SK-N-SH (cell line): ENCODE data around the gene JMJD1C. TPM values are rescaled to one million over a fixed set of nuclear protein-coding genes. Genes with fewer than 3 reads are reported as not detected.

Source experiments
- CTCF ChIA-PET: fragments of 300-600, 350-600 bp; formaldehyde crosslinking; extraction: SDS; loops from one replicate; lab custom pipeline; 2021; lab: Yijun Ruan, JAX
- POLR2A ChIA-PET: fragments of 350-600 bp; sonication (Branson Sonifier 250); formaldehyde crosslinking; extraction: SDS; loops from one replicate; lab custom pipeline; 2020; ENCODE audit warnings: antibody characterized with exemption, inconsistent platforms; lab: Yijun Ruan, JAX
- DNase-seq: peaks from one replicate; pipeline ENCODE4 v3.0.0; 2012
- H2AFZ ChIP-seq: fragments of 200-600 bp; sonication (generic); 2 replicates; pipeline ENCODE4 v1.8.1; 2016; ENCODE audit warnings: antibody characterized with exemption, mild to moderate bottlenecking, low read depth
- H3F3A ChIP-seq: fragments of 200-600 bp; sonication (generic); replicated peaks from 2 replicates; pipeline ENCODE3; 2016; ENCODE audit warnings: antibody characterized with exemption, mild to moderate bottlenecking; ENCODE audit not compliant: insufficient read depth
- H3K27ac ChIP-seq, 2 experiments: fragments of 200-500 bp in 1 of 2; fragments of 200-600 bp in 1 of 2; sonication (Bioruptor generic) in 1 of 2; sonication (generic), shearing (Covaris generic) in 1 of 2; 2 replicates each; pipeline versions ENCODE4 v1.5.1 to v1.6.1; 2014 to 2016; ENCODE audit warnings: low read depth in 2 of 2, inconsistent platforms in 1 of 2, low read length in 1 of 2, mild to moderate bottlenecking in 1 of 2, mixed read lengths in 1 of 2
- H3K27me3 ChIP-seq: fragments of 200-600 bp; sonication (generic), shearing (Covaris generic); 2 replicates; pipeline ENCODE4 v1.6.1; 2016; ENCODE audit warnings: mixed run types; ENCODE audit not compliant: insufficient read depth
- H3K36me3 ChIP-seq, 2 experiments: fragments of 200-500 bp in 1 of 2; fragments of 200-600 bp in 1 of 2; sonication (Bioruptor generic) in 1 of 2; sonication (generic) in 1 of 2; replicated peaks in 1 of 2; 2 replicates each; pipeline versions ENCODE3 to v1.5.1; 2014 to 2016; ENCODE audit warnings: low read length in 1 of 2, mild to moderate bottlenecking in 1 of 2; ENCODE audit not compliant: insufficient read depth in 2 of 2, control insufficient read depth in 1 of 2
- H3K4me1 ChIP-seq, 2 experiments: fragments of 200-500 bp in 1 of 2; fragments of 200-600 bp in 1 of 2; sonication (Bioruptor generic) in 1 of 2; sonication (generic), shearing (Covaris generic) in 1 of 2; 2 replicates each; pipeline versions ENCODE4 v1.5.1 to v1.6.1; 2014 to 2016; ENCODE audit warnings: low read depth in 1 of 2, low read length in 1 of 2, mixed run types in 1 of 2; ENCODE audit not compliant: insufficient read depth in 2 of 2, control insufficient read depth in 1 of 2
- H3K4me2 ChIP-seq: fragments of 200-600 bp; sonication (generic), shearing (Covaris generic); 2 replicates; pipeline ENCODE4 v1.6.1; 2017; ENCODE audit warnings: mixed run types
- H3K4me3 ChIP-seq, 2 experiments: fragments of 200-500 bp in 1 of 2; fragments of 200-600 bp in 1 of 2; sonication (Bioruptor generic) in 1 of 2; sonication (generic), shearing (Covaris generic) in 1 of 2; 2 replicates each; pipeline versions ENCODE4 v1.5.1 to v1.8.1; 2014 to 2016; ENCODE audit warnings: low read depth in 2 of 2, inconsistent platforms in 1 of 2, low read length in 1 of 2, mild to moderate bottlenecking in 1 of 2, mixed read lengths in 1 of 2, moderate library complexity in 1 of 2
- H3K79me2 ChIP-seq: fragments of 200-600 bp; sonication (generic); 2 replicates; pipeline ENCODE4 v1.8.1; 2017; ENCODE audit warnings: mild to moderate bottlenecking; ENCODE audit not compliant: insufficient read depth
- H3K9ac ChIP-seq: fragments of 200-600 bp; sonication (generic); 2 replicates; pipeline ENCODE4 v1.6.1; 2017; ENCODE audit warnings: mixed run types
- H3K9me2 ChIP-seq: fragments of 200-600 bp; sonication (generic); 2 replicates; pipeline ENCODE4 v1.6.1; 2017; ENCODE audit warnings: mixed run types
- H3K9me3 ChIP-seq: fragments of 200-600 bp; sonication (generic); 2 replicates; pipeline ENCODE4 v1.6.1; 2017; ENCODE audit warnings: mixed run types, mild to moderate bottlenecking, moderate library complexity
- H4K20me1 ChIP-seq: fragments of 200-600 bp; sonication (generic); 2 replicates; pipeline ENCODE4 v1.6.1; 2017; ENCODE audit warnings: mild to moderate bottlenecking, mixed run types; ENCODE audit not compliant: insufficient read depth
- FOSL2 ChIP-seq: IDR thresholded peaks from 2 replicates; pipeline ENCODE4 v1.4.0; 2012; ENCODE audit warnings: low read depth, mild to moderate bottlenecking, moderate library complexity, borderline replicate concordance
- FOXJ3 ChIP-seq: sonication (generic); formaldehyde crosslinking; IDR thresholded peaks from 2 replicates; pipeline ENCODE4 v1.5.1; 2020; ENCODE audit warnings: mild to moderate bottlenecking, missing genetic modification reagents
- IRF3 ChIP-seq: fragments of 150-350 bp; IDR thresholded peaks from 2 replicates; pipeline ENCODE4 v1.6.1; 2016; ENCODE audit warnings: mild to moderate bottlenecking, low read depth, low read length
- RAD21 ChIP-seq: IDR thresholded peaks from 2 replicates; pipeline ENCODE4 v1.6.1; 2012; ENCODE audit warnings: mild to moderate bottlenecking, low read length
- SMC3 ChIP-seq: IDR thresholded peaks from 2 replicates; pipeline ENCODE4 v1.6.1; 2012; ENCODE audit warnings: low read depth, low read length, improper control_type of control experiment
- TCF12 ChIP-seq: IDR thresholded peaks from 2 replicates; pipeline ENCODE4 v1.4.0; 2012
- ZBTB33 ChIP-seq: IDR thresholded peaks from 2 replicates; pipeline ENCODE4 v1.4.0; 2012; ENCODE audit warnings: low read depth, borderline replicate concordance
- WGBS: methylation state at CpG from one replicate; pipeline ENCODE4 v1.1.6; 2017; ENCODE audit warnings: low lambda C conversion rate; 5-methylcytosine and 5-hydroxymethylcytosine counted together
- polyA plus RNA-seq, 3 experiments: library from polyadenylated mRNA; depleted of rRNA; stranded (reverse); fragments of >200 nt; gene quantifications; 2 replicates each; pipeline ENCODE4 v1.2.3, GENCODE V29; 2012
- TF ChIP-seq, protein P1 (sequence below): IDR thresholded peaks from 2 replicates; pipeline ENCODE4 v1.4.0; 2012; ENCODE audit warnings: low read depth

Gene JMJD1C
- polyA plus RNA-seq, 1 of the 3 experiments (the other 2 are of a cell fraction): 11.7 TPM

DNA sequence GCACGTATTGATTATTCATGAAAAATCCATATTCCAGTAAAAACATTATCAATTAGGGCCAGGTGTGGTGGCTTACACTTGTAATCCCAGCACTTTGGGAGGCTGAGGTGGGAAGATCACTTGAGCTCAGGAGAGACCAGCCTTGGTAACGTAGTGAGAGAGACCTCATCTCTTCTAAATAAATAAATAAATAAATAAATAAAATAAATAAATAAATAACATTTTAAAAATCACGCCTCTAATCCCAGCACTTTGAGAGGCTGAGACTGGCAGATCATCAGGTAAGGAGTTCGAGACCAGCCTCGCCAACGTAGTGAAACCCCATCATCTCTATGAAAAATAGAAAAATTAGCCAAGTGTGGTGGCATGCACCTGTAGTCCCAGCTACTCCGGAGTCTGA is 300.5 kb downstream of the JMJD1C start:
- H2AFZ ChIP-seq: no peak overlapping the region
- H3K9me3 ChIP-seq: no peaks in the 10 kb centered on the region
- CTCF ChIA-PET: interaction anchor here (1.2 to 8.9 kb wide), 6 partner anchors 8 to 602 kb away, joined by 3 to 199 read pairs (median 42); no protein-coding TSS in a partner anchor
- peaks cover 0 to 5% of the 10 kb centered on the region in 2 experiments; a peak in 3 of 4 replicates for H3K4me1 ChIP-seq
- H3K27ac ChIP-seq: no peak overlapping the region
- H3K27me3 ChIP-seq: no peaks in the 10 kb centered on the region
- no peaks in the 10 kb centered on the region for H3K9me2 ChIP-seq
- H3K4me3 ChIP-seq: no peak overlapping the region
- no peak for DNase-seq
- POLR2A ChIA-PET: interaction anchor here (0.6 to 3.2 kb wide), 2 partner anchors 282 to 465 kb away, joined by 3 to 22 read pairs; no protein-coding TSS in a partner anchor
- peaks cover 2% of the 10 kb centered on the region; the same call in 1 of the 2 replicates for H4K20me1 ChIP-seq
- H3K79me2 ChIP-seq: no peaks in the 10 kb centered on the region
- H3K4me2 ChIP-seq: no peak overlapping the region
- H3K9ac ChIP-seq: no peak overlapping the region
- TF ChIP-seq ZBTB33 (no peak), RAD21 (no peak)
- 87% methylated on average over 7 of the region's 7 CpGs for WGBS
- H3F3A ChIP-seq: peaks cover 30% of the 10 kb centered on the region
- peaks cover 30 to 48% of the 10 kb centered on the region in 2 experiments for H3K36me3 ChIP-seq

DNA sequence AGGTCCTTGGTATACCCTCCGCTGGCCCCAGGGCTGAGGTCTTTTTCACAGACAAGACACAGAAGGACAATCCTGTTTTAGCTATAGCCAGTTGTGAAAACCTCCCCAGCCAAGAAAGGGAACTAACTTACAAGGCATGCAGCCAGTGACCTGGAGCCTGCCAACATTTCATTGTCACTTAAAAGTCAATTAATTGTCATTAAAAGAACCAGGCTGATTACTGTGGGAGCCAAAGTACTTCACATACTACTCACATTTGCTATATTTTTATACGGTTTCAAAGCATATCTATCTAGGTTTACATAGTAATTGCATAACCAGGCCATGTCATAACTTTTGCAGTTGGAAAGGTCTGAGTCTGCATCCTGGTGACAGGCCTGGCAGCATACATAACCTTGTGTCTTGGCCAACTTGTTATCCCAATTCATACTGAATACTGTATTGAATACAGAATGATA is 301.6 kb downstream of the JMJD1C start:
- POLR2A ChIA-PET: no interaction called here

GRCh38 chr10:63161592-63161991 is 304.2 kb downstream of the JMJD1C start:
- Histone ChIP-seq H3K9me3 (no peaks in the 10 kb centered on the region), H4K20me1 (peaks cover 14% of the 10 kb centered on the region), H2AFZ (no peak overlapping the region), H3K4me2 (no peak overlapping the region), H3K36me3 (peaks cover 4 to 21% of the 10 kb centered on the region in 2 experiments), H3K9ac (no peak overlapping the region), H3K27ac (no peak overlapping the region), H3K27me3 (no peaks in the 10 kb centered on the region), H3K9me2 (no peaks in the 10 kb centered on the region), H3F3A (peaks cover 20% of the 10 kb centered on the region), H3K4me3 (no peak overlapping the region), H3K79me2 (no peaks in the 10 kb centered on the region), H3K4me1 (no peaks in the 10 kb centered on the region)
- no peak for DNase-seq
- CTCF ChIA-PET: interaction anchor here (1.1 to 2.0 kb wide), 4 partner anchors 55 to 724 kb away, joined by 4 to 10 read pairs (median 4); no protein-coding TSS in a partner anchor
- POLR2A ChIA-PET: no interaction called here
- TF ChIP-seq FOSL2: no peak
- no peak for TF ChIP-seq FOXJ3
- TF ChIP-seq IRF3: no peak
- TF ChIP-seq, all 33 proteins: peak for 0
- WGBS: 96% methylated on average over 2 of the region's 2 CpGs

More for the DNA sequence above, 301.6 kb downstream of the JMJD1C start:
- no peak overlapping the region for H2AFZ ChIP-seq
- no peaks in the 10 kb centered on the region for H3K27me3 ChIP-seq
- H3K4me2 ChIP-seq: no peak overlapping the region
- TF ChIP-seq SMC3: no peak
- TF ChIP-seq, protein P1, sequence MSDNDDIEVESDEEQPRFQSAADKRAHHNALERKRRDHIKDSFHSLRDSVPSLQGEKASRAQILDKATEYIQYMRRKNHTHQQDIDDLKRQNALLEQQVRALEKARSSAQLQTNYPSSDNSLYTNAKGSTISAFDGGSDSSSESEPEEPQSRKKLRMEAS: no peak
- no peak for TF ChIP-seq TCF12
- no peak overlapping the region for H3K9ac ChIP-seq
- H3K79me2 ChIP-seq: no peaks in the 10 kb centered on the region
- H4K20me1 ChIP-seq: peaks cover 2% of the 10 kb centered on the region; the same call in 1 of the 2 replicates
- peaks cover 0 to 4% of the 10 kb centered on the region in 2 experiments; a peak in 2 of 4 replicates for H3K4me1 ChIP-seq
- no peak for DNase-seq
- H3K36me3 ChIP-seq: peaks cover 23 to 39% of the 10 kb centered on the region in 2 experiments
- H3K27ac ChIP-seq: no peak overlapping the region
- no peaks in the 10 kb centered on the region for H3K9me3 ChIP-seq
- H3F3A ChIP-seq: peaks cover 30% of the 10 kb centered on the region
- 88% methylated on average over 2 of the region's 2 CpGs for WGBS
- H3K9me2 ChIP-seq: no peaks in the 10 kb centered on the region
- CTCF ChIA-PET: interaction anchor here (1.9 to 8.9 kb wide), 4 partner anchors 7 to 555 kb away, joined by 5 to 199 read pairs (median 64); no protein-coding TSS in a partner anchor
- H3K4me3 ChIP-seq: no peak overlapping the region
